HG02885 (cell line): Measurements from ENCODE around the gene PAFAH1B1.
"Not testable (repeated sequence)": the region's sequence is repeated elsewhere in the genome, so short reads cannot be mapped to it uniquely, and the experiment has no call there.

Experiments used
- ATAC-seq: cut with Tn5 transposase; IDR thresholded peaks from one replicate; pipeline ENCODE4 v1.9.1; 2021; ENCODE audit warnings: mild to moderate bottlenecking; ENCODE audit not compliant: unreplicated experiment, poor library complexity

Gene PAFAH1B1

DNA sequence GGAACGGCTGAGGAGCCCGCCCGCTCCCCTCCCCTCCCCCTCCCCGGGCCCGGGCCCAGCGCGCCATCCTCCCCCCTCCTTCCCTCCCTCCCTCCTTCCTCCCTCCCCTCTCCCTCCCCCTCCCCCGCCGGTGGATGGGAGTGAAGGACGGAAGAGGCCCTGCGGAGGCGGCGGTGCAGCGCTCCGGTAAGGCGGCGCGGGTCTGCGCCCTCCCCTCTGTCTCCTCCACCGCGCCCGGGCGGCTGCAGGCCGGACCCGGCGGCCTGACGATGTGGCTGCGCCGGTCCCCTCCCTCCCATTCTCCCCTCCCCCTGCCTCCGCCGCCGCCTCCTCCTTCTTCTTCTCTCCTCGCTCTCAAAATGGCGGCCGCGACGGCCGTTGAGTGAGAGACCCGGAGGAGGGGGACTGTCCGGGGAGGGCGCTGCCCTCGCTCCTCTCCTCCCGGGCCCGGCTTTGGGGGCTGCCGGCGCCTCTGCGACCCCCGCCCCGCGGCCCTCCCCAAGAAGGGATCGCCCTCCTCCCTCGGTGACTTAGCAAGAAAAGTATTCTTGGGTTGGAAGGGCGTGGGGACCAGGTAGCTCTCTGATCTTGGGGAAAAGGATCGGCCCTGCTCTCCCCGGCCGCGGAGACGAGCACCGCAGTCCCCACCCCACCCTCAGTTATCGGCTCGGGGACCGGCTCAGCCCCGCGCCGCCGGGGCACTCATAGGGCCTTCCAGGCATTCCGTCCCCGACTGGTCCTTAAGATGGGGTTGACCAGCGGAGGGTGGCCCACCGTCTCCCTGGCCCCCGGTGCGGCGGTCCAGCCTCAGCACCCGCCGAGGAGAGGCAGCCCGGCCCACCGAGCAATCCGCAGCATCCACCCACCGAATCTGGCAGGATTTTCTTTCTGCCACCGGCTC lies 617 bp downstream of the PAFAH1B1 start:
- ATAC-seq, result peak; percentile 51

GRCh38 chr17:2594722-2595599 lies 1.5 kb downstream of the PAFAH1B1 start:
- ATAC-seq, result no peak

DNA sequence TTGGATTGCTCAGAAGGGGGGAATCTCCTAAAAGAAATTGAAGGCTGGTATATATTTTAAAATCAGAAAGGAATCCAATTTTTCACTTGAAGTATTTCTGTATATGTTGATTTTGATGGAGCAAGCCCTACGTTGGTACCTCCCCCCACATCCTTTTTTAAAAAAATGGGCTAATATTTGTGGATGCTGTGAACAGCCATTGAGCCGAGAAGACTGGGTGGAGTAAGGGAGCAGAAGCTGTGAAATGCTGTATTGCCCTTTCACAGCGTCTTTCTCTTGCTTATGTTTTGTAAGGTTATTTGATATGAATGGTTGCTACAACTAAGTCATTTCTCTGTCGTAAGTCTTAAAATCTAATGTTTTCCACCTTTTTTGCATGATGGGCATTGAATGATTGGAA lies 2.3 kb downstream of the PAFAH1B1 start:
- no peak for ATAC-seq

GRCh38 chr17:2598166-2598565 lies 4.7 kb downstream of the PAFAH1B1 start:
- no peak for ATAC-seq

- ATAC-seq, result no peak
Measured at GRCh38 chr17:2602597-2603017, 9.2 kb downstream of the PAFAH1B1 start.

- no peak for ATAC-seq
Measured at GRCh38 chr17:2608350-2608913, 15.0 kb downstream of the PAFAH1B1 start.

DNA sequence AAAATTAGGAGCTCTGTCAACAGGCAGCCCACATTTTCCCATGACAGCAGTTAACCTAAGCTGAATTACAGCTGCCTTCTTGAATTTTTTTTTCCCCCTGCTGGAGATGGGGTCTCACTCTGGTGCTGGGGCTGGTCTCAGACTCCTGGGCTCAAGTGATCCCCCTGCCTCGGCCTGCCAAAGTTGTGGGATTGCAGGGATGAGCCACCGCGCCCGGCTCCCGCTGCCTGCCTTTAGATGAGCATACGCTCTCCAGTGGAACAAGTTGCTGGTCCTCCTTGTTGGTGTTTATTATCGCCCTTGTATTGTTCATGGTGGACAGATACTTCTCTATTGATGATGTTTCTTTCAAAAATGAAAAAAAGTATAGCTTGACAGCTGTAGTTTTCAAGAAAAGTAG lies 15.6 kb downstream of the PAFAH1B1 start:
- ATAC-seq, result no peak

- ATAC-seq, result no peak
Measured at GRCh38 chr17:2610195-2611175, 17.0 kb downstream of the PAFAH1B1 start.

- no peak for ATAC-seq
Measured at GRCh38 chr17:2611627-2612026, 18.2 kb downstream of the PAFAH1B1 start.

DNA sequence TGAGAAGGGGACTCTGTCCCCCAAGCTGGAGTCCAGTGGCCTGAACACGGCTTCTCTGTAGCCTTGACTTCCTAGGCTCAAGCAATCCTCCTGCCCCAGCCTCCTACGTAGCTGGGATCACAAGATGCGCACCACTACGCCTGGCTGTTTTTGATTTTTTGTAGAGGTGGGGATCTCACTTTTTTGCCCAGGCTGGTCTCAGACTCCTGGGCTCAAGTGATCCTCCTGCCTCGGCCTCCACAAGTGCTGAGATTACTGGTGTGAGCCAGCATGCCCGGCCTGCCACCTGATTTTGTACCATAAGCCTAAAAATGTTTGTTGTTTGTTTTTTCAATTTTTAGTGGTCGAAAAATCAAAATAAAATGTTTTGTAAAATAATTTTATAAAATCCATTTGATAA lies 19.2 kb downstream of the PAFAH1B1 start:
- no peak for ATAC-seq

GRCh38 chr17:2613089-2613808 lies 19.8 kb downstream of the PAFAH1B1 start:
- ATAC-seq, result no peak

GRCh38 chr17:2615882-2616281 lies 22.4 kb downstream of the PAFAH1B1 start:
- ATAC-seq, result no peak

GRCh38 chr17:2621241-2621640 lies 27.8 kb downstream of the PAFAH1B1 start:
- ATAC-seq, result no peak

DNA sequence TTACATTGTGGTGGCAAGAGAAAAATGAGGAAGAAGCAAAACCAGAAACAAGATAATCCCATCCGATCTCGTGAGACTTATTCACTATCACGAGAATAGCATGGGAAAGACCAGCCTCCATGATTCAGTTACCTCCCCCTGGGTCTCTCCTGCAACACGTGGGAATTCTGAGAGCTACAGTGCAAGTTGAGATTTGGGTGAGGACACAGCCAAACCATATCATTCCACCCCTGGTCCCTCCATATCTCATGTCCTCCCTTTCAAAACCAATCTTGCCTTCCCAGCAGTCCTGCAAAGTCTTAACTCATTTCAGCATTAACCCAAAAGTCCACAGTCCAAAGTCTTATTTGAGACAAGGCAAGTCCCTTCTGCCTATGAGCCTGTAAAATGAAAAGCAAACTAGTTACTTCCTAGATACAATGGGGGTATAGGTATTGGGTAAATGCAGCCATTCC lies 28.5 kb downstream of the PAFAH1B1 start:
- ATAC-seq, result not testable (repeated sequence)

DNA sequence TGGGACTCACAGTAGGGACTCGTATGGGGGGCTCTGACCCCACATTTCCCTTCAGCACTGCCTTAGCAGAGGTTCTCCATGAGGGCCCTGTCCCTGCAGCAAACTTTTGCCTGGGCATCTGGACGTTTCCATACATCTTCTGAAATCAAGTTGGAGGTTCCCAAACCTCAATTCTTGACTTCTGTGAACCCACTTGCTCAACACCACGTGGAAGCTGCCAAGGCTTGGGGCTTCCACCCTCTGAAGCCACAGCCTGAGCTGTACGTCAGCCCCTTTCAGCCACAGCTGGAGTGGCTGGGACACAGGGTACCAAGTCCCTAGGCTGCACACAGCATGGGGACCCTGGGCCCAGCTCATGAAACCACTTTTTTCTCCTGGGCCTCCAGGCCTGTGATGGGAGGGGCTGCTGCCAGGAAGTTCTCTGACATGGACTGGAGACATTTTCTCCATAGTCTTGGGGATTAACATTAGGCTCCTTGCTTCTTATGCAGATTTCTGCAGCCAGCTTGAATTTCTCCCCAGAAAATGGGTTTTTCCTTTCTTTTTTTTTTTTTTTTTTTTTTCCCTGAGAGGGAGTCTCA lies 29.4 kb downstream of the PAFAH1B1 start:
- ATAC-seq, result not testable (repeated sequence)

DNA sequence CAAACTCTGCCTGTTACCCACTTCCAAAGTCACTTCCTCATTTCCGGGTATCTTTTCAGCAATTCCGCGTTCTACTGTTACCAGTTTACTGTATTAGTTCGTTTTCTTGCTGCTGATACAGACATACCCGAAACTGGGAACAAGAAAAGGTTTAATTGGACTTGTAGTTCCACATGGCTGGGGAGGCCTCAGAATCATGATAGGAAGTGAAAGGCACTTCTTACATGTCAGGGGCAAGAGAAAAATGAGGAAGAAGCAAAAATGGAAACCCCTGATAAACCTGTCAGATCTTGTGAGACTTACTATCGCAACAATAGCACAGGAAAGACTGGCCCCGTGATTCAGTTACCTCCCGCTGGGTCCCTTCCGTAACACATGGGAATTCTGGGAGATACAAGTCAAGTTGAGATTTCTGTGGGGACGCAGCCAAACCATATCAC lies 30.9 kb downstream of the PAFAH1B1 start:
- ATAC-seq, result no peak

- not testable (repeated sequence) for ATAC-seq
Measured at GRCh38 chr17:2626626-2627219, 33.3 kb downstream of the PAFAH1B1 start.

- not testable (repeated sequence) for ATAC-seq
Measured at GRCh38 chr17:2628922-2629321, 35.5 kb downstream of the PAFAH1B1 start.
